ENCODE data around the gene SRP68. TPM values are rescaled to one million over a fixed set of nuclear protein-coding genes. Genes with fewer than 3 reads are reported as not detected.

The SRP68 gene
- polyA plus RNA-seq, 1 experiment = 70.8 TPM

- TF ChIP-seq CTCF (IDR thresholded peaks at IDR 0.05; ENCODE audit: insufficient read depth, low read depth, low read length) = no peak
- CTCF ChIA-PET = interaction anchor here (0.6 to 7.8 kb wide), 2 partner anchors 21 to 245 kb away, joined by 3 to 49 read pairs; no protein-coding TSS in a partner anchor
- DNase-seq (ENCODE audit: low read depth) = no peak
- H3K4me3 ChIP-seq (ENCODE audit: low read depth, low read length) = no peak overlapping the region
- no peaks in the 10 kb centered on the region for H3K27me3 ChIP-seq (ENCODE audit: control insufficient read depth, insufficient read depth, low read length)
- H3K36me3 ChIP-seq (ENCODE audit: control insufficient read depth, insufficient read depth, low read length) = peaks cover 8% of the 10 kb centered on the region
- POLR2A ChIA-PET = no interaction called here
Observed at GRCh38 chr17:76034428-76035350, 37.6 kb downstream of the SRP68 start.

- H3K27me3 ChIP-seq (ENCODE audit: control insufficient read depth, insufficient read depth, low read length) = no peaks in the 10 kb centered on the region
- H3K36me3 ChIP-seq (ENCODE audit: control insufficient read depth, insufficient read depth, low read length) = peaks cover 2% of the 10 kb centered on the region
- CTCF ChIA-PET = interaction anchor here (1.0 to 7.8 kb wide), 4 partner anchors 8 to 28 kb away, joined by 3 to 49 read pairs (median 3); no protein-coding TSS in a partner anchor
- POLR2A ChIA-PET = no interaction called here
- no peak for DNase-seq (ENCODE audit: low read depth)
- H3K4me3 ChIP-seq (ENCODE audit: low read depth, low read length) = no peak overlapping the region
- TF ChIP-seq CTCF (IDR thresholded peaks at IDR 0.05; ENCODE audit: insufficient read depth, low read depth, low read length) = no peak
Observed at GRCh38 chr17:76033139-76033538, 39.2 kb downstream of the SRP68 start.

GRCh38 chr17:76032780-76033108 lies 39.6 kb downstream of the SRP68 start:
- DNase-seq (ENCODE audit: low read depth) = no peak
- CTCF ChIA-PET = interaction anchor here (0.8 to 7.8 kb wide), 5 partner anchors 9 to 19 kb away, joined by 3 to 49 read pairs (median 3); no protein-coding TSS in a partner anchor
- no peak overlapping the region for H3K4me3 ChIP-seq (ENCODE audit: low read depth, low read length)
- peaks cover 2% of the 10 kb centered on the region for H3K36me3 ChIP-seq (ENCODE audit: control insufficient read depth, insufficient read depth, low read length)
- H3K27me3 ChIP-seq (ENCODE audit: control insufficient read depth, insufficient read depth, low read length) = no peaks in the 10 kb centered on the region
- TF ChIP-seq CTCF (IDR thresholded peaks at IDR 0.05; ENCODE audit: insufficient read depth, low read depth, low read length) = no peak
- POLR2A ChIA-PET = no interaction called here

GRCh38 chr17:76032073-76032779 lies 40.1 kb downstream of the SRP68 start:
- ChIA-PET CTCF (interaction anchor here (0.6 to 7.8 kb wide), 6 partner anchors 8 to 150 kb away, joined by 3 to 49 read pairs (median 3); no protein-coding TSS in a partner anchor), POLR2A (no interaction called here)
- peaks cover 2% of the 10 kb centered on the region for H3K36me3 ChIP-seq (ENCODE audit: control insufficient read depth, insufficient read depth, low read length)
- H3K4me3 ChIP-seq (ENCODE audit: low read depth, low read length) = no peak overlapping the region
- DNase-seq (ENCODE audit: low read depth) = no peak
- no peaks in the 10 kb centered on the region for H3K27me3 ChIP-seq (ENCODE audit: control insufficient read depth, insufficient read depth, low read length)
- TF ChIP-seq CTCF (IDR thresholded peaks at IDR 0.05; ENCODE audit: insufficient read depth, low read depth, low read length) = no peak

Data from BJ (cell line).